ENCODE data around the gene KANK2. TPM values are rescaled to one million over a fixed set of nuclear protein-coding genes. Genes with fewer than 3 reads are reported as not detected.
"Not testable (repeated sequence)": the region's sequence is repeated elsewhere in the genome, so short reads cannot be mapped to it uniquely, and the experiment has no call there.

Gene KANK2
- polyA plus RNA-seq, 1 donor = 75.5 TPM

GRCh38 chr19:11190501-11190900 is 6.8 kb downstream of the KANK2 start:
- Histone ChIP-seq H3K4me3 (ENCODE audit: low read length) (no peak overlapping the region), H3K9me3 (ENCODE audit: control insufficient read depth, low read depth, low read length) (no peaks in the 10 kb centered on the region), H3K27ac (ENCODE audit: low read length) (no peak overlapping the region), H3K27me3 (ENCODE audit: control insufficient read depth, insufficient read depth, low read length) (no peaks in the 10 kb centered on the region), H3K4me1 (ENCODE audit: control insufficient read depth, insufficient read depth, low read length) (no peaks in the 10 kb centered on the region), H3K36me3 (ENCODE audit: control insufficient read depth, insufficient read depth, low read length) (peaks cover 50% of the 10 kb centered on the region)
- DNase-seq = no peak
- WGBS (ENCODE audit: insufficient coverage, low lambda C conversion rate) = 82% methylated on average over 2 of the region's 8 CpGs

- Histone ChIP-seq H3K36me3 (ENCODE audit: control insufficient read depth, insufficient read depth, low read length) (peaks cover 40% of the 10 kb centered on the region), H3K9me3 (ENCODE audit: control insufficient read depth, low read depth, low read length) (no peaks in the 10 kb centered on the region), H3K27ac (ENCODE audit: low read length) (no peak overlapping the region), H3K4me3 (ENCODE audit: low read length) (no peak overlapping the region), H3K27me3 (ENCODE audit: control insufficient read depth, insufficient read depth, low read length) (no peaks in the 10 kb centered on the region), H3K4me1 (ENCODE audit: control insufficient read depth, insufficient read depth, low read length) (no peaks in the 10 kb centered on the region)
- no peak for DNase-seq
- 97% methylated on average over 6 of the region's 9 CpGs for WGBS (ENCODE audit: insufficient coverage, low lambda C conversion rate)
Observed at GRCh38 chr19:11187441-11187840, 9.9 kb downstream of the KANK2 start.

- H3K27me3 ChIP-seq (ENCODE audit: control insufficient read depth, insufficient read depth, low read length) = no peaks in the 10 kb centered on the region
- H3K9me3 ChIP-seq (ENCODE audit: control insufficient read depth, low read depth, low read length) = no peaks in the 10 kb centered on the region
- H3K4me3 ChIP-seq (ENCODE audit: low read length) = no peak overlapping the region
- DNase-seq = no peak
- no peak overlapping the region for H3K27ac ChIP-seq (ENCODE audit: low read length)
- peaks cover 42% of the 10 kb centered on the region for H3K36me3 ChIP-seq (ENCODE audit: control insufficient read depth, insufficient read depth, low read length)
- no peaks in the 10 kb centered on the region for H3K4me1 ChIP-seq (ENCODE audit: control insufficient read depth, insufficient read depth, low read length)
- WGBS (ENCODE audit: insufficient coverage, low lambda C conversion rate) = no CpG with 5 or more reads among the region's 1 CpG
Observed at GRCh38 chr19:11182994-11183393, 14.4 kb downstream of the KANK2 start.

- no CpG with 5 or more reads among the region's 4 CpGs for WGBS (ENCODE audit: insufficient coverage, low lambda C conversion rate)
- no peak overlapping the region for H3K4me3 ChIP-seq (ENCODE audit: low read length)
- H3K27me3 ChIP-seq (ENCODE audit: control insufficient read depth, insufficient read depth, low read length) = no peaks in the 10 kb centered on the region
- no peaks in the 10 kb centered on the region for H3K4me1 ChIP-seq (ENCODE audit: control insufficient read depth, insufficient read depth, low read length)
- H3K9me3 ChIP-seq (ENCODE audit: control insufficient read depth, low read depth, low read length) = no peaks in the 10 kb centered on the region
- H3K27ac ChIP-seq (ENCODE audit: low read length) = no peak overlapping the region
- no peak for DNase-seq
- peaks cover 44% of the 10 kb centered on the region for H3K36me3 ChIP-seq (ENCODE audit: control insufficient read depth, insufficient read depth, low read length)
Observed at GRCh38 chr19:11181488-11181887, 15.9 kb downstream of the KANK2 start.

- H3K27ac ChIP-seq (ENCODE audit: low read length); H3K27me3 ChIP-seq (ENCODE audit: control insufficient read depth, insufficient read depth, low read length); H3K9me3 ChIP-seq (ENCODE audit: control insufficient read depth, low read depth, low read length); H3K4me3 ChIP-seq (ENCODE audit: low read length); DNase-seq; H3K4me1 ChIP-seq (ENCODE audit: control insufficient read depth, insufficient read depth, low read length): not testable (repeated sequence)
- WGBS (ENCODE audit: insufficient coverage, low lambda C conversion rate) = 100% methylated on average over 1 of the region's 8 CpGs
- peaks cover 48% of the 10 kb centered on the region for H3K36me3 ChIP-seq (ENCODE audit: control insufficient read depth, insufficient read depth, low read length)
Observed at GRCh38 chr19:11180975-11181374, 16.4 kb downstream of the KANK2 start.

GRCh38 chr19:11180346-11180745 is 17.0 kb downstream of the KANK2 start:
- WGBS (ENCODE audit: insufficient coverage, low lambda C conversion rate) = no CpG with 5 or more reads among the region's 8 CpGs
- no peak overlapping the region for H3K27ac ChIP-seq (ENCODE audit: low read length)
- H3K9me3 ChIP-seq (ENCODE audit: control insufficient read depth, low read depth, low read length) = no peaks in the 10 kb centered on the region
- no peaks in the 10 kb centered on the region for H3K4me1 ChIP-seq (ENCODE audit: control insufficient read depth, insufficient read depth, low read length)
- no peak for DNase-seq
- peaks cover 47% of the 10 kb centered on the region for H3K36me3 ChIP-seq (ENCODE audit: control insufficient read depth, insufficient read depth, low read length)
- H3K27me3 ChIP-seq (ENCODE audit: control insufficient read depth, insufficient read depth, low read length) = no peaks in the 10 kb centered on the region
- no peak overlapping the region for H3K4me3 ChIP-seq (ENCODE audit: low read length)

- 80% methylated on average over 1 of the region's 11 CpGs for WGBS (ENCODE audit: insufficient coverage, low lambda C conversion rate)
- no peak overlapping the region for H3K27ac ChIP-seq (ENCODE audit: low read length)
- no peak overlapping the region for H3K4me3 ChIP-seq (ENCODE audit: low read length)
- H3K36me3 ChIP-seq (ENCODE audit: control insufficient read depth, insufficient read depth, low read length) = peaks cover 44% of the 10 kb centered on the region
- no peaks in the 10 kb centered on the region for H3K4me1 ChIP-seq (ENCODE audit: control insufficient read depth, insufficient read depth, low read length)
- no peaks in the 10 kb centered on the region for H3K27me3 ChIP-seq (ENCODE audit: control insufficient read depth, insufficient read depth, low read length)
- H3K9me3 ChIP-seq (ENCODE audit: control insufficient read depth, low read depth, low read length) = no peaks in the 10 kb centered on the region
- no peak for DNase-seq
Observed at GRCh38 chr19:11179716-11180297, 17.5 kb downstream of the KANK2 start.

- H3K9me3 ChIP-seq (ENCODE audit: control insufficient read depth, low read depth, low read length); H3K27ac ChIP-seq (ENCODE audit: low read length); H3K4me3 ChIP-seq (ENCODE audit: low read length); DNase-seq; H3K4me1 ChIP-seq (ENCODE audit: control insufficient read depth, insufficient read depth, low read length); H3K27me3 ChIP-seq (ENCODE audit: control insufficient read depth, insufficient read depth, low read length): not testable (repeated sequence)
- no CpG with 5 or more reads among the region's 9 CpGs for WGBS (ENCODE audit: insufficient coverage, low lambda C conversion rate)
- H3K36me3 ChIP-seq (ENCODE audit: control insufficient read depth, insufficient read depth, low read length) = peaks cover 47% of the 10 kb centered on the region
Observed at GRCh38 chr19:11179145-11179465, 18.2 kb downstream of the KANK2 start.

- no peak overlapping the region for H3K4me3 ChIP-seq (ENCODE audit: low read length)
- no peak for DNase-seq
- WGBS (ENCODE audit: insufficient coverage, low lambda C conversion rate) = no CpG with 5 or more reads among the region's 9 CpGs
- H3K9me3 ChIP-seq (ENCODE audit: control insufficient read depth, low read depth, low read length) = peaks cover 2% of the 10 kb centered on the region
- no peaks in the 10 kb centered on the region for H3K27me3 ChIP-seq (ENCODE audit: control insufficient read depth, insufficient read depth, low read length)
- H3K27ac ChIP-seq (ENCODE audit: low read length) = no peak overlapping the region
- no peaks in the 10 kb centered on the region for H3K4me1 ChIP-seq (ENCODE audit: control insufficient read depth, insufficient read depth, low read length)
- H3K36me3 ChIP-seq (ENCODE audit: control insufficient read depth, insufficient read depth, low read length) = peaks cover 56% of the 10 kb centered on the region
Observed at GRCh38 chr19:11177592-11177991, 19.8 kb downstream of the KANK2 start.

- H3K36me3 ChIP-seq (ENCODE audit: control insufficient read depth, insufficient read depth, low read length) = peaks cover 56% of the 10 kb centered on the region
- H3K9me3 ChIP-seq (ENCODE audit: control insufficient read depth, low read depth, low read length) = peaks cover 2% of the 10 kb centered on the region
- DNase-seq = no peak
- no peak overlapping the region for H3K4me3 ChIP-seq (ENCODE audit: low read length)
- H3K27ac ChIP-seq (ENCODE audit: low read length) = no peak overlapping the region
- no peaks in the 10 kb centered on the region for H3K27me3 ChIP-seq (ENCODE audit: control insufficient read depth, insufficient read depth, low read length)
- H3K4me1 ChIP-seq (ENCODE audit: control insufficient read depth, insufficient read depth, low read length) = no peaks in the 10 kb centered on the region
- no CpG with 5 or more reads among the region's 18 CpGs for WGBS (ENCODE audit: insufficient coverage, low lambda C conversion rate)
Observed at GRCh38 chr19:11176466-11177193, 20.7 kb downstream of the KANK2 start.

- peaks cover 2% of the 10 kb centered on the region for H3K9me3 ChIP-seq (ENCODE audit: control insufficient read depth, low read depth, low read length)
- no peaks in the 10 kb centered on the region for H3K27me3 ChIP-seq (ENCODE audit: control insufficient read depth, insufficient read depth, low read length)
- H3K4me1 ChIP-seq (ENCODE audit: control insufficient read depth, insufficient read depth, low read length) = no peaks in the 10 kb centered on the region
- no peak overlapping the region for H3K27ac ChIP-seq (ENCODE audit: low read length)
- H3K4me3 ChIP-seq (ENCODE audit: low read length) = no peak overlapping the region
- no peak for DNase-seq
- WGBS (ENCODE audit: insufficient coverage, low lambda C conversion rate) = no CpG with 5 or more reads among the region's 7 CpGs
- peaks cover 59% of the 10 kb centered on the region for H3K36me3 ChIP-seq (ENCODE audit: control insufficient read depth, insufficient read depth, low read length)
Observed at GRCh38 chr19:11175920-11176319, 21.4 kb downstream of the KANK2 start.
